Measurements from ENCODE around the gene GALP. TPM values are rescaled to one million over a fixed set of nuclear protein-coding genes. Genes with fewer than 3 reads are reported as not detected.
"Not testable (repeated sequence)": the region's sequence is repeated elsewhere in the genome, so short reads cannot be mapped to it uniquely, and the experiment has no call there.

The GALP gene
- not detected in 2 replicates for total RNA-seq

- not testable (repeated sequence) for DNase-seq (ENCODE audit: low read depth in 2 of 2)
These were observed at the start of gene GALP for GRCh38 chr19:56175861-56176307. GALP (plus strand) TSS chr19:56176008; CDS start chr19:56177109, 1,101 bp downstream.

GRCh38 chr19:56126983-56127780, 48.6 kb upstream of the GALP start:
- DNase-seq (ENCODE audit: low read depth in 2 of 2): no peak

- DNase-seq (ENCODE audit: low read depth in 2 of 2): no peak
These were observed 45.8 kb upstream of the GALP start for GRCh38 chr19:56130006-56130405.

GRCh38 chr19:56131651-56132050, 44.2 kb upstream of the GALP start:
- DNase-seq (ENCODE audit: low read depth in 2 of 2): no peak

- DNase-seq (ENCODE audit: low read depth in 2 of 2): no peak
These were observed 43.4 kb upstream of the GALP start for GRCh38 chr19:56132316-56132822.

- DNase-seq (ENCODE audit: low read depth in 2 of 2): no peak
These were observed 41.8 kb upstream of the GALP start for GRCh38 chr19:56133858-56134653.

- DNase-seq (ENCODE audit: low read depth in 2 of 2): no peak
These were observed 41.2 kb upstream of the GALP start for GRCh38 chr19:56134654-56134921.

- DNase-seq (ENCODE audit: low read depth in 2 of 2): no peak
These were observed 39.4 kb upstream of the GALP start for GRCh38 chr19:56136362-56136761.

- peak; percentile 52 to 59 for DNase-seq (ENCODE audit: low read depth in 2 of 2)
These were observed 38.4 kb upstream of the GALP start for GRCh38 chr19:56137405-56137804.

GRCh38 chr19:56138069-56138468, 37.7 kb upstream of the GALP start:
- no peak for DNase-seq (ENCODE audit: low read depth in 2 of 2)

GRCh38 chr19:56139847-56140582, 35.8 kb upstream of the GALP start:
- DNase-seq (ENCODE audit: low read depth in 2 of 2): no peak

GRCh38 chr19:56140583-56141416, 35.0 kb upstream of the GALP start, which contains the start of gene ZNF444:
ZNF444 (plus strand) TSS chr19:56141287; CDS start chr19:56146912, 5,625 bp downstream.
- DNase-seq (ENCODE audit: low read depth in 2 of 2): peak; percentile 100

GRCh38 chr19:56141417-56141993, 34.3 kb upstream of the GALP start:
- peak in 1 of 2 donors; percentile 16 for DNase-seq (ENCODE audit: low read depth in 2 of 2)

GRCh38 chr19:56142087-56142787, 33.6 kb upstream of the GALP start:
- DNase-seq (ENCODE audit: low read depth in 2 of 2): no peak

- DNase-seq (ENCODE audit: low read depth in 2 of 2): no peak
These were observed 32.8 kb upstream of the GALP start for GRCh38 chr19:56142897-56143434.

- DNase-seq (ENCODE audit: low read depth in 2 of 2): no peak
These were observed 31.4 kb upstream of the GALP start for GRCh38 chr19:56144376-56144775.

- no peak for DNase-seq (ENCODE audit: low read depth in 2 of 2)
These were observed 31.0 kb upstream of the GALP start for GRCh38 chr19:56144831-56145230.

- DNase-seq (ENCODE audit: low read depth in 2 of 2): no peak
These were observed 30.1 kb upstream of the GALP start for GRCh38 chr19:56145698-56146097.

- no peak for DNase-seq (ENCODE audit: low read depth in 2 of 2)
These were observed 28.9 kb upstream of the GALP start for GRCh38 chr19:56146904-56147303.

- no peak for DNase-seq (ENCODE audit: low read depth in 2 of 2)
These were observed 28.5 kb upstream of the GALP start for GRCh38 chr19:56147307-56147706.
